HG03354 (cell line): ENCODE measurements around the gene SNRPB.
A peak's percentile ranks its signal among the peaks of the same experiment; 100 is the strongest.
"Not testable (repeated sequence)": the region's sequence is repeated elsewhere in the genome, so short reads cannot be mapped to it uniquely, and the experiment has no call there.

Experiments used
- ATAC-seq: cut with Tn5 transposase; IDR thresholded peaks from one replicate; pipeline ENCODE4 v1.9.1; 2021; ENCODE audit warnings: mild to moderate bottlenecking; ENCODE audit not compliant: unreplicated experiment, poor library complexity, severe bottlenecking

Gene SNRPB

DNA sequence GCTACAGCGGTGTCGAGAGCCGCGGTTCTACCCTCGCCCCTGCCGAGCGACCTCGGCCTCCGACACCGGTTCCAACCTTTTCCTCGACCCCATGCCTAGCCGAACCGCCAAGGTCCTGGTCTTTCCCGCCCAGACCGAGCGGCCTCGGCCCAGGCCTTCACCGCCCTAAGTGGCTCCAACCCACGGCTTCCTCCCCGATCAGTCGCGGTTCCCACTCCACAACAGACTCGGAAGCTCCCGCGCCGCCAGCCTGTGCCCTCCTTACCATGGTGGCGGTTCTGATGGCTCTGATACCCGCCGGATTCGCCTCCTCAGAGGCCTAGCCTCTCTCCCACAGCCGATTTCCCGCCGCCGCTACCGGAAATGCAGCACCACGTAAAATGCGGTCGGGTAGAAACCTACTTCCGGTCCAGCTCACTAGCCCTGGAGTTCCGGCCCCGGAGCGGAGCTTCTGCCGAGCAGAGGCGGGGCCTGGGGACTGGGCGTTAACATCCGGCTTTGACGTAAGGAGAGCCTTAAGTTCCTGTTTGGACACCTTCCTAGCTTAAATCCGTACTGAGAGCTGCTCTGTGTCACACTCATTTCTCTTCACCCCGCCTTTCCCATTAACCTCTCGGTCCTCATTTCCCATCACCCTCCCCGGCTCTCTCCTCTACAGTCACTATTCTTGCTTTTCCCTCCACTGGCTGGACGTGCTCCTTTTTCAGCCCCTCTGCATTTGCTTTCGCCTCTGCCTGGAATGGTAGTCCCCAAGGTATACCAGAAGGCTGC is at the start of gene SNRPB:
SNRPB (minus strand) TSS at position 367 of the 771 bp plus-strand sequence; CDS start at position 268, 99 bp downstream.
- ATAC-seq = peak; percentile 98

DNA sequence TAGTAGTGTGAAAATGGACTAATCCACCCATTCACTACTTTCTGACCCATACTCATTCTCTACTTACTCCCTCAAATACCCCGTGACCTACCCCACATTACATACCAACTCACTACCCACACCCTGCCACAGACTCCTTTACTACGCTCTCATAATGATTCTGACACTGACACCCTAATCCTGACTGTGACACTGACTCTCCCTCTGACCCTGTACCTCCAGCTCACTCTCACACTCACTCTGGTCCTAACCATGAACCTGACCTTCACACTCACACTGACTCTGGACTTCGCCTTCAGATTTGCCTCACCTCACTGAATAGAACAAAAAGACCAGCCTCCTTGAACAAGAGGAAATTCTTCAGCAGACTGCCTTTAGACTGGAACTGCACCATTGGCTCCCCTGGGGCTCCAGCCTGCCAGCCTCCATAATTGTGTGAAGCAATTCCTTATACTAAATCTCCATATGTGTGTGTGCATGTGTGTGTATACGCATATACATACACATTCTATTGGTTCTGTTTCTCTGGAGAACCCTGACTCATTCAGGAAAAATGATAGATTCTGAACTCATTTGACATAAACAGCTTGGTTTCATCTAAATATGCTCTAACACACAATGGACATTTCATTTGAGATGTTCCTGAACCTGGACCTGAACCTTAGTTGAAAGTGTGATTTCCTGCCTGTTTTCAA is 48.7 kb upstream of the SNRPB start:
- no peak for ATAC-seq

- ATAC-seq = no peak
Observed at GRCh38 chr20:2518558-2518957, 48.0 kb upstream of the SNRPB start.

GRCh38 chr20:2518096-2518495 is 47.5 kb upstream of the SNRPB start:
- ATAC-seq = no peak

DNA sequence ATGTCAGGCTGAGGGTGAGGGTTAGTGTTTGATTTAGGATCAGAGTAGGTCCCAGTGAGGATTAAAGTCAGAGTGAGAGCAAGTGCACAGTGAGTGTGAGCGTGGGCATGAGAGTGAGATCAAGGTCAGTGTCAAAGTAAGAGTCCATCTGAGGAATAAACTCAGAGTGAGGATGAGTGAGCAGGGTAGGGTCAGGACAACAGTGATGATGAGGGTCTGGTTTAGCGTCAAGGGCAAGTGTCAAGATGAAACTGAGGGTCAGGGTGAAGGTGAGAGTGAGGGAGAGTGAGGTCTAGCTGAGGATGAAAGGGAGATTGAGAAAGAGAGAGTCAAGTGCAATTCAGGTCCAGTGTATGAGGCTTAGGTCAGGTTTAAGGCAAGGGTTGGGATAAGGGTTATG is 45.8 kb upstream of the SNRPB start:
- no peak for ATAC-seq

- no peak for ATAC-seq
Observed at GRCh38 chr20:2515203-2515602, 44.6 kb upstream of the SNRPB start.

DNA sequence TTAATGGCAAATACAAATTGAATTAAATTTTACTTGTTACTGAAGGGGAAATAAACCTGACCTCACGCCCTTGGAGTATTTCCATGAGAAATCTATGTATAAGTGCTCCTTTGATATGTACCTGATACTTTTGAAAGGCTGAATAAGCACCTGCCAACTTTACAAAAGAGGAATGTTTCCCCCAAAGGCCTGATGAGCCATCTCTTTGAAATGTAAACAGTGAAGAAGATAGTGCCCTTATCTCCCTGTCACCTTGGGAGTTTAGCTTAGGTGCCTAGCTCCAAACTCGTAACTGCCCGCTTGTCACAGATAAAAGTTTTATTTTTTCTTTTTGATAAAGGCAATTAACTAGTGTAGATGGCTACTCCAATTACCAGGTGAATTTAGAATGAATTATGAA is 39.2 kb upstream of the SNRPB start:
- no peak for ATAC-seq

DNA sequence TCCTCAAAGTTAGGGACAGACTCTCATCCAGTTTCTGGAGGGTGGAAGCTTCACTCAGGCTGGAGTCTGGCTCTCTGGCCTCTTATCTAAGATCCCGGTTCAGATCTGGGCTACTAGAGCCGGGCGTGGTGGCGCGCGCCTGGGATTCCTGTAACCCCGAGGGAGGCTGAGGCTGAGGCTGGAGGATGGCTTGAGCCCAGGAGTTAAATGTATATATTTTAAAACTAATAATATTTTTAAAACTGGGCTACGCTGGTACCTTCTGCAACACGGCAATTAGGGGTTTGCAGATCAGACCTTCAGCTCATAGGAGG is 38.8 kb upstream of the SNRPB start:
- ATAC-seq = no peak

DNA sequence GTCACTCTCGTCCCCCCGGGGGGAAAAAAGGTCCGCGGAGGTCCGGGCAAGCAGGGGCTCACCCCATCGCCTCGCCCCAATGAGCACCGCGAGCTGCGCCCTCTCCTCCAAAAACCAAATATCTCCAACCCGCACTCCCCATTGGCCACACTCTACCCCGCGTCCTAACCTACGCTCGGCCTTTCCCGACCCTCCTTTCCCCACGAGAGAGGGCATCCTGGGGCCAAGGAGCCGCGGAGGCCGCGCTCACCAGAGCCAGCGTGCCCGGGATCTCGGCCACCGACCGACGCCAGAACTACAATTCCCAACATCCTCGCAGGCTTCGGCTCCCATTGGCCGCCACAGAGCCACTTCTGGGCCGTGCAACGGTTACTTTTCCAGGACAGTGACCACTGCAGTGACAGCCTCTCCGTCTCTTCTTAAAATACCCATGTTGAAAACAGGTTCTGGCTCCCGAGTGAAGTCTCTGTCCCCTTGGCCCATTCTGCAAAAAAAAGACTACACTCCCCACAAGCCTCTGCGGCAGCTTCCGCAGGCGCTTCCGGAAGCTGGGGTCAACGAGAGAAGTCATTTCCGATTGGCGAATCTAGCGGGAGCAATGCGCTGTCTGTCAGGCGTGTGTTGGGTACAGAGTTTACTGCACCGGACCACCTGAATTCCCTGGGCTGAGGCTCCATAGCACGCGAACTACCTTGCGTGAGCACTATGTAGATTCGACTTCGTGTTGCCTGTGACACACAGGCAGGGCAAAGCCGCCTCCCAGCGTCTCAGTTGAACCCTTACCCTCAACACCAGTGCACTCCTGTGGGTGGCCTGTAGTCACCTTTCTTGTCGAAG is 38.3 kb upstream of the SNRPB start, which contains the start of gene ZNF343:
ZNF343 (minus strand) TSS at position 285 of the 837 bp plus-strand sequence. CDS start 15,020 bp downstream, outside the sequence.
- peak; percentile 97 for ATAC-seq

DNA sequence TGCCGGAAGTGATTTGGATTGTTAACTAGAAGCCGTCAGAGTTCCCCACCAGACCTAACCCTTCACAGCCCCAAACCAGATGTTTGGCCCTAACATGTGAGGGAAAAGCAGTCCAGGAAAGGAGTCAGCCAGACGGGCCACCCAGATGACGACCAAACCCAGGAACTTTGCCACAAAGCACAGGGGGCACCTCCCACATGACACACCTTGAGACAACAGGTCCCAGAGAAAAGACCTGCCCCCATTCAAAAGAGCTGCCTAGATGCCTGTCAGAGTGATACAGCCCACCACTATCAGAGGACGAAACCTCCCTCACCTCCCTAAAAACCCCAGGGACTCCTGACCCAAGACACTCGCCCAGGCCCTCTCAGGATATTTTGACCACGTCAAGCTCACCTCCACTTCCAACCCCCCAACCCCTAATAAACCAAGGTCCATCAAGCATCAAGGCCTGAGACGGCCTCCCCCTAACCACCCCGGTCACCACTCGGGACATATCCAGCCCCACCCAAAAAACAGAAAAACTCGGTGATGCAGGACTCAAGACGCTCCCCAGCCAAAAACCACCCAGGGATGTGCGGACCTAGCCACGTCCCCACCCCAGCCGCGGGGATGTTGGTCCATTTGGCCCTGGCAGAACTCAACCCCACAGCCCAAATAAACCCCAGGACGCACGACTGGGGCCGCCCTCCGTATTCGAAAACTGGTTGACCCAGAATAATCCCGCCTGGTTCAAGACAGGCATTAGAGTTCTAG is 37.5 kb upstream of the SNRPB start:
- peak; percentile 11 for ATAC-seq

DNA sequence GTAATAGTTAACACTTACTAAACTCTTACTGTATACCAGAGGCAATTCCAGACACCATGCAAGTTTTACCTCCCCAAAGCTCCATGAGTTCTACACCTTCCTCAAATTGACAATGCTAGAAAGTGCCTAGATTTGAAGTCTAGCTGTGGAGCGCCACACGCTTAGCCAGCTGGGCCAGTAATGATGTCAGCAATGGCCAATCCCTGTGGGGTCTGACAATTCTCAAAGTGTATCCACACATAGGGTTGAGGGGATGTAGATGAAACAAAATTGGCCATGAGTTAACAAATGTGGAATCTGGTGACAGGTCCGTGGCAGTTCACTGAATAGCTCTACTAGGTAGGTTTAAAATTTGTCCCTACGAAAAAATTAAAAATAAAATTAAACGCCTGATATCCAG is 36.9 kb upstream of the SNRPB start:
- ATAC-seq = no peak

DNA sequence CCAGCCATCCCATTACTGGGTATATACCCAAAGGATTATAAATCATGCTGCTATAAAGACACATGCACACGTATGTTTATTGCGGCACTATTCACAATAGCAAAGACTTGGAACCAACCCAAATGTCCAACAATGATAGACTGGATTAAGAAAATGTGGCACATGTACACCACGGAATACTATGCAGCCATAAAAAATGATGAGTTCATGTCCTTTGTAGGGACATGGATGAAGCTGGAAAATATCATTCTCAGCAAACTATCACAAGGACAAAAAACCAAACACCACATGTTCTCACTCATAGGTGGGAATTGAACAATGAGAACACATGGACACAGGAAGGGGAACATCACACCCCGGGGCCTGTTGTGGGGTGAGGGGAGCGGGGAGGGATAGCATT is 35.8 kb upstream of the SNRPB start:
- not testable (repeated sequence) for ATAC-seq

- not testable (repeated sequence) for ATAC-seq
Observed at GRCh38 chr20:2504803-2505202, 34.2 kb upstream of the SNRPB start.

DNA sequence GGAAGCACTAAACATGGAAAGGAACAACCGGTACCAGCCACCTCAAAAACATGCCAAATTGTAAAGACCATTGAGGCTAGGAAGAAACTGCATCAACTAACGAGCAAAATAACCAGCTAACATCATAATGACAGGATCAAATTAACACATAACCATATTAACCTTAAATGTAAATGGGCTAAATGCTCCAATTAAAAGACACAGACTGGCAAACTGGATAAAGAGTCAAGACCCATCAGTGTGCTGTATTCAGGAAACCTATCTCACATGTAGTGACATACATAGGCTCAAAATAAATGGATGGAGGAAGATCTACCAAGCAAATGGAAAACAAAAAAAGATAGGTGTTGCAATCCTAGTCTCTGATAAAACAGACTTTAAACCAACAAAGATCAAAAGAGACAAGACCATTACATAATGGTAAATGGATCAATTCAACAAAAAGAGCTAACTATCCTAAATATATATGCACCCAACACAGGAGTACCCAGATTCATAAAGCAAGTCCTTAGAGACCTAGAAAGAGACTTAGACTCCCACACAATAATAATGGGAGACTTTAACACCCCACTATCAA is 32.3 kb upstream of the SNRPB start:
- not testable (repeated sequence) for ATAC-seq

- ATAC-seq = no peak
Observed at GRCh38 chr20:2485661-2486060, 15.1 kb upstream of the SNRPB start.

DNA sequence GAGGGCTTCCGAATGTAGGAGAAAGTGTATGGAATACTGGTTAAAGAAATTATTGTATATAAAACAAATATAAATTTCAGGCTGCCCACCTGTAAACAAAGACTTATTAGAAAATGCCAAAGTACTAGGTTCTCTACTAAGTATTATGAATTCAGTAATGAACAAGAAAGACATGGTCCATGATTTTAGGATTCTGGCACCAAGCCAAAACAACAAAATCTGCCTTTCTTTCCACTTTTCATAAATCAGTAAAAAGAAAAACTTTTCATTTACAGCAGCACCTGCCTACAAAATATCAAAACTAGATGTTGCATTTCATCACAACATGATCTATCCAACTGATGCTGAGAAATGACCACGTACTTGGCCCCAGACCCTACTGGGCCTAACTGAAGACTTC is 14.5 kb upstream of the SNRPB start:
- ATAC-seq = no peak

DNA sequence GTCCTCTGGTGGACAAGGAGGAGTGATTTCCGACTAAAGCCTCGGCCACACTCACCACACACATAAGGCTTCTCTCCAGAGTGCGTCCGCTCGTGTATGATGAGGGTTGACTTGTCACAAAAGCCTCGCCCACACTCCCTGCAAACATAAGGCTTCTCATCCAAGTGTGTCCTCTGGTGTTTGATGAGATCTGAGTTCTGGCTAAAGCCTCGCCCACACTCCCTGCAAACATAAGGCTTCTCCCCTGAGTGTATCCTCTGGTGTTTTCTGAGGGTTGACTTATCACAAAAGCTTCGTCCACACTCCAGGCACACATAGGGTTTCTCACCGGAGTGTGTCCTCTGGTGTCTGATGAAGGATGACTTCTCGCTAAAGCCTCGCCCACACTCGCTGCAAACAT is 12.9 kb upstream of the SNRPB start:
- no peak for ATAC-seq

GRCh38 chr20:2480381-2480780 is 9.8 kb upstream of the SNRPB start:
- no peak for ATAC-seq
